GM23248 (cell line): ENCODE data around the gene CTU2. TPM values are rescaled to one million over a fixed set of nuclear protein-coding genes. Genes with fewer than 3 reads are reported as not detected.

Source experiments
- DNase-seq: peaks from one replicate; pipeline ENCODE4 v3.0.0-alpha.2; 2015
- H2AFZ ChIP-seq: fragments of 200-600 bp; sonication (generic); 2 replicates; pipeline ENCODE4 v1.6.1; 2016; ENCODE audit warnings: antibody characterized with exemption
- H3F3A ChIP-seq: fragments of 200-600 bp; sonication (generic); 2 replicates; pipeline ENCODE4 v1.6.1; 2016; ENCODE audit warnings: mild to moderate bottlenecking, antibody characterized with exemption, mixed run types; ENCODE audit not compliant: insufficient read depth
- H3K27ac ChIP-seq: fragments of 200-600 bp; sonication (generic); 2 replicates; pipeline ENCODE4 v1.5.1; 2016; ENCODE audit warnings: mild to moderate bottlenecking
- H3K27me3 ChIP-seq: fragments of 200-600 bp; sonication (generic); replicated peaks from 2 replicates; pipeline ENCODE4 v1.6.1; 2016; ENCODE audit warnings: mild to moderate bottlenecking; ENCODE audit not compliant: insufficient read depth
- H3K36me3 ChIP-seq: fragments of 200-600 bp; sonication (generic); 2 replicates; pipeline ENCODE4 v1.6.1; 2016; ENCODE audit warnings: low read depth, mild to moderate bottlenecking
- H3K4me1 ChIP-seq: fragments of 200-600 bp; sonication (generic); 2 replicates; pipeline ENCODE4 v1.6.1; 2016; ENCODE audit warnings: mild to moderate bottlenecking; ENCODE audit not compliant: insufficient read depth
- H3K4me2 ChIP-seq: fragments of 200-600 bp; sonication (generic); one replicate; pipeline ENCODE4 v1.6.1; 2016; ENCODE audit warnings: mild to moderate bottlenecking; ENCODE audit not compliant: unreplicated experiment
- H3K4me3 ChIP-seq: fragments of 200-600 bp; sonication (generic); 2 replicates; pipeline ENCODE4 v1.5.1; 2016; ENCODE audit warnings: mild to moderate bottlenecking
- H3K79me2 ChIP-seq: fragments of 200-600 bp; sonication (generic); 2 replicates; pipeline ENCODE4 v1.6.1; 2016; ENCODE audit warnings: mild to moderate bottlenecking; ENCODE audit not compliant: insufficient read depth
- H3K9ac ChIP-seq: fragments of 200-600 bp; sonication (generic); 2 replicates; pipeline ENCODE4 v1.6.1; 2016; ENCODE audit warnings: mild to moderate bottlenecking
- H3K9me2 ChIP-seq: fragments of 200-600 bp; sonication (generic); 2 replicates; pipeline ENCODE4 v1.6.1; 2016; ENCODE audit warnings: mixed run types, mild to moderate bottlenecking, moderate library complexity; ENCODE audit not compliant: insufficient read depth
- H3K9me3 ChIP-seq: fragments of 200-600 bp; sonication (generic); one replicate; pipeline ENCODE4 v1.6.1; 2017; ENCODE audit warnings: low read depth
- H4K20me1 ChIP-seq: fragments of 200-600 bp; sonication (generic); 2 replicates; pipeline ENCODE4 v1.6.0; 2016; ENCODE audit not compliant: insufficient read depth
- EZH2 ChIP-seq: fragments of 200-600 bp; sonication (generic); IDR thresholded peaks from 2 replicates; pipeline ENCODE4 v1.6.1; 2018; ENCODE audit warnings: antibody characterized with exemption, mild to moderate bottlenecking; ENCODE audit not compliant: insufficient read depth, poor library complexity, severe bottlenecking
- EZH2phosphoT487 ChIP-seq: fragments of 200-600 bp; sonication (generic); IDR thresholded peaks from 2 replicates; pipeline ENCODE4 v1.6.1; 2018; ENCODE audit warnings: antibody characterized with exemption, moderate library complexity, mild to moderate bottlenecking, low read depth; ENCODE audit not compliant: insufficient read depth
- WGBS, 2 experiments: methylation state at CpG; one replicate each; pipeline ENCODE4 v1.1.6; 2015 to 2017; ENCODE audit warnings: low lambda C conversion rate in 2 of 2, low coverage in 1 of 2; ENCODE audit errors: missing lambda C conversion rate in 2 of 2; 5-methylcytosine and 5-hydroxymethylcytosine counted together
- in situ Hi-C: fragments of 300-500 bp; cut with MboI; formaldehyde crosslinking; loops from 2 replicates; pipeline ENCODE4 v1.15.0; 2020
- polyA plus RNA-seq: library from polyadenylated mRNA; unstranded; fragments of >200 nt; fragmentation: Nextera tagmentation; extraction: Ambion mirVana; gene quantifications from 2 replicates; pipeline ENCODE4 v1.2.1, GENCODE V29; 2016
- total RNA-seq: library from RNA; depleted of rRNA; stranded (reverse); fragments of >200 nt; shearing (Covaris generic); gene quantifications from 2 replicates; pipeline ENCODE4 v1.2.3, GENCODE V29; 2014

CTU2 gene
- total and polyA plus RNA-seq, 2 experiments from 2014 or later, result 16.1 to 20.4 TPM

GRCh38 chr16:88691129-88691813 is 15.0 kb upstream of the CTU2 start:
- WGBS, 2 experiments, result 85 to 89% methylated on average over 33 of the region's 33 CpGs
- Histone ChIP-seq H3K4me2 (no peak overlapping the region), H3K27ac (no peak overlapping the region), H3K27me3 (peaks cover 10% of the 10 kb centered on the region), H3K9ac (no peak overlapping the region), H3K79me2 (no peaks in the 10 kb centered on the region), H3K4me3 (no peak overlapping the region), H3F3A (no peaks in the 10 kb centered on the region), H2AFZ (no peak overlapping the region), H3K4me1 (no peaks in the 10 kb centered on the region), H4K20me1 (no peaks in the 10 kb centered on the region), H3K36me3 (no peaks in the 10 kb centered on the region), H3K9me2 (no peaks in the 10 kb centered on the region), H3K9me3 (no peaks in the 10 kb centered on the region)
- in situ Hi-C loops, result no loop called here
- DNase-seq, result no peak
- TF ChIP-seq EZH2phosphoT487 (no peak), EZH2 (no peak)

GRCh38 chr16:88691924-88692560 is 14.3 kb upstream of the CTU2 start:
- Histone ChIP-seq H3K4me3 (no peak overlapping the region), H3K27ac (no peak overlapping the region), H3K36me3 (no peaks in the 10 kb centered on the region), H3K9ac (no peak overlapping the region), H3K9me2 (no peaks in the 10 kb centered on the region), H4K20me1 (no peaks in the 10 kb centered on the region), H3K27me3 (peaks cover 10% of the 10 kb centered on the region), H3F3A (no peaks in the 10 kb centered on the region), H3K4me1 (no peaks in the 10 kb centered on the region), H3K4me2 (no peak overlapping the region), H2AFZ (no peak overlapping the region), H3K9me3 (no peaks in the 10 kb centered on the region), H3K79me2 (no peaks in the 10 kb centered on the region)
- TF ChIP-seq EZH2phosphoT487 (no peak), EZH2 (no peak)
- WGBS, 2 experiments, result 79 to 82% methylated on average over 20 to 26 of the region's 26 CpGs
- in situ Hi-C loops, result no loop called here
- DNase-seq, result no peak

- peaks cover 4% of the 10 kb centered on the region; the same call in 1 of the 2 replicates for H3K27me3 ChIP-seq
- no peak for TF ChIP-seq EZH2phosphoT487
- no peaks in the 10 kb centered on the region for H4K20me1 ChIP-seq
- DNase-seq, result no peak
- H3K9ac ChIP-seq, result no peak overlapping the region
- no peaks in the 10 kb centered on the region for H3K79me2 ChIP-seq
- H3K4me1 ChIP-seq, result no peaks in the 10 kb centered on the region
- no peaks in the 10 kb centered on the region for H3K9me3 ChIP-seq
- in situ Hi-C loops, result no loop called here
- H3K27ac ChIP-seq, result no peak overlapping the region
- H3F3A ChIP-seq, result no peaks in the 10 kb centered on the region
- H3K4me3 ChIP-seq, result no peak overlapping the region
- H3K9me2 ChIP-seq, result no peaks in the 10 kb centered on the region
- no peak overlapping the region for H2AFZ ChIP-seq
- no peaks in the 10 kb centered on the region for H3K36me3 ChIP-seq
- no peak overlapping the region for H3K4me2 ChIP-seq
- WGBS, 2 experiments, result 79 to 80% methylated on average over 10 of the region's 10 CpGs
These were observed 13.4 kb upstream of the CTU2 start for GRCh38 chr16:88692861-88693260.

- in situ Hi-C loops, result no loop called here
- H4K20me1 ChIP-seq, result no peaks in the 10 kb centered on the region
- H3K9me3 ChIP-seq, result no peaks in the 10 kb centered on the region
- 86 to 91% methylated on average over 29 to 39 of the region's 39 CpGs for WGBS, 2 experiments
- no peak overlapping the region for H3K4me2 ChIP-seq
- no peak for DNase-seq
- H2AFZ ChIP-seq, result no peak overlapping the region
- no peaks in the 10 kb centered on the region for H3K4me1 ChIP-seq
- TF ChIP-seq EZH2 (no peak), EZH2phosphoT487 (no peak)
- no peaks in the 10 kb centered on the region for H3K27me3 ChIP-seq
- no peak overlapping the region for H3K27ac ChIP-seq
- no peaks in the 10 kb centered on the region for H3K9me2 ChIP-seq
- H3K9ac ChIP-seq, result no peak overlapping the region
- H3K79me2 ChIP-seq, result no peaks in the 10 kb centered on the region
- no peaks in the 10 kb centered on the region for H3K36me3 ChIP-seq
- no peak overlapping the region for H3K4me3 ChIP-seq
- no peaks in the 10 kb centered on the region for H3F3A ChIP-seq
These were observed 12.7 kb upstream of the CTU2 start for GRCh38 chr16:88693420-88694177.
